Measurements from ENCODE around the gene LRP3.
A peak's percentile ranks its signal among the peaks of the same experiment; 100 is the strongest.

LRP3 gene

GRCh38 chr19:33241091-33241529, 47.0 kb downstream of the LRP3 start:
- Histone ChIP-seq H3K36me3 (ENCODE audit: insufficient read depth) (no peaks in the 10 kb centered on the region), H3K27ac (no peak overlapping the region), H3K4me3 (IDR thresholded peaks at IDR 0.05; ENCODE audit: insufficient read depth, low read depth, low read length) (no peak overlapping the region), H3K79me2 (ENCODE audit: insufficient read depth, low read depth) (no peaks in the 10 kb centered on the region), H3K4me2 (no peak overlapping the region), H3K4me1 (ENCODE audit: low read depth, poor library complexity, severe bottlenecking) (no peaks in the 10 kb centered on the region), H3K27me3 (ENCODE audit: insufficient read depth, low read depth) (no peaks in the 10 kb centered on the region), H3K9ac (no peak overlapping the region), H4K20me1 (ENCODE audit: insufficient read depth) (no peaks in the 10 kb centered on the region), H2AFZ (ENCODE audit: low read depth) (no peak overlapping the region)
- TF ChIP-seq CTCF (conservative IDR thresholded peaks at IDR 0.05; ENCODE audit: low read depth, low read length) = no peak

DNA sequence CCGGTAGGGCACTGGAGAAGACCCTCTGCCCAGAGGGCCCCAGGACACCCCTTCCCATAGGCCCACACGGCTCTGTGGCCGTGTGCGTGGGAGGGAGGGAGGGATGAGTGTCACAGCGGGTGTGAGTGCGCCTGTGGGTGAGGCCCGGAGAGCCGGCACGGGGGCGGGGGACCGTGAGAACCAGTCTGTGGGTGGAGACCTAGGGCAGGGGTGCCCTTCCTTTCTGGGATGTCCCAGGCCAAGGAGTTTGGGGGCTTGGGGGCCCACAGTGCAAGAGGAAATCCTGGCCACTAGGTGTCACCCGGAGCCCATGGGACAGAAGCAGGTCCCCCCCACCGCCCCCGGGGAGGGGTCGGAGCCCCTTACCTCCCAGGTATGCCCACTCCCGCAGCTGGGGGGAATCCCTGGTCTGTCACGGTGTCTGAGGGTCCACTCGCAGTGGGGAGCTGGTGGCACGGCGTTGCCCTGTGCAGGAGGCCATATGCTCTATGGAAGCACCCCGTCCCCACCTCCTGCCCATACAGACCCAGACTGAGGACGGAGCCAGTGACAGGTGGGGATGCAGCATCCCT, 47.5 kb downstream of the LRP3 start:
- Histone ChIP-seq H3K27me3 (ENCODE audit: insufficient read depth, low read depth) (no peaks in the 10 kb centered on the region), H3K27ac (no peak overlapping the region), H3K4me1 (ENCODE audit: low read depth, poor library complexity, severe bottlenecking) (no peaks in the 10 kb centered on the region), H2AFZ (ENCODE audit: low read depth) (no peak overlapping the region; the same call in 1 of the 2 replicates), H3K36me3 (ENCODE audit: insufficient read depth) (no peaks in the 10 kb centered on the region), H3K4me2 (no peak overlapping the region), H4K20me1 (ENCODE audit: insufficient read depth) (no peaks in the 10 kb centered on the region), H3K79me2 (ENCODE audit: insufficient read depth, low read depth) (no peaks in the 10 kb centered on the region), H3K9ac (no peak overlapping the region), H3K4me3 (IDR thresholded peaks at IDR 0.05; ENCODE audit: insufficient read depth, low read depth, low read length) (no peak overlapping the region)
- peak; percentile 69 for TF ChIP-seq CTCF (conservative IDR thresholded peaks at IDR 0.05; ENCODE audit: low read depth, low read length)

- H3K79me2 ChIP-seq (ENCODE audit: insufficient read depth, low read depth) = no peaks in the 10 kb centered on the region
- no peak overlapping the region for H3K27ac ChIP-seq
- no peak overlapping the region for H3K9ac ChIP-seq
- no peak for TF ChIP-seq CTCF (conservative IDR thresholded peaks at IDR 0.05; ENCODE audit: low read depth, low read length)
- H3K4me1 ChIP-seq (ENCODE audit: low read depth, poor library complexity, severe bottlenecking) = no peaks in the 10 kb centered on the region
- H3K27me3 ChIP-seq (ENCODE audit: insufficient read depth, low read depth) = no peaks in the 10 kb centered on the region
- no peak overlapping the region for H3K4me3 ChIP-seq (IDR thresholded peaks at IDR 0.05; ENCODE audit: insufficient read depth, low read depth, low read length)
- no peak overlapping the region for H2AFZ ChIP-seq (ENCODE audit: low read depth)
- H4K20me1 ChIP-seq (ENCODE audit: insufficient read depth) = no peaks in the 10 kb centered on the region
- no peak overlapping the region for H3K4me2 ChIP-seq
- H3K36me3 ChIP-seq (ENCODE audit: insufficient read depth) = no peaks in the 10 kb centered on the region
Measured at GRCh38 chr19:33242131-33242530, 48.0 kb downstream of the LRP3 start.

DNA sequence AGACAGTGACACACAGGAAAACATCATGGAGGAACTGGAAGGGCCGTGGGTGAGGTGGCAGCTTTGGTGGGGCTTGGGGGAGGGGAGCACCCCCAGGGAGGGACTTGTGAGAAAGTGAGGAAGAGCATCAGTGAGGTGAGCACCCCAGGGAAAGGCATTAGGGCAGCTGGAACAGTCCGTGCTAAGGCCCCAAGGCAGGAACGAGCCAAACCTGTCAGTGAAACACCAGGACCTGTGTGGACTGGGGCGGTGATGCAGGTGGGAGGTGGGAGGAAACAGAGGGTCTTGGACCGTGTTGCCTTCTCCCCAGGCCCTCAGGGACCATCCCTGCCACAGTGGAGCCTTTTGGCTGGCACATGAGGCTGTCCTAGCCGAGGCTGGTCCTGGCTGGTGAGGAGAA, 48.8 kb downstream of the LRP3 start:
- Histone ChIP-seq H3K79me2 (ENCODE audit: insufficient read depth, low read depth) (no peaks in the 10 kb centered on the region), H3K4me3 (IDR thresholded peaks at IDR 0.05; ENCODE audit: insufficient read depth, low read depth, low read length) (no peak overlapping the region), H3K27ac (no peak overlapping the region), H2AFZ (ENCODE audit: low read depth) (no peak overlapping the region), H4K20me1 (ENCODE audit: insufficient read depth) (no peaks in the 10 kb centered on the region), H3K4me2 (no peak overlapping the region), H3K36me3 (ENCODE audit: insufficient read depth) (no peaks in the 10 kb centered on the region), H3K4me1 (ENCODE audit: low read depth, poor library complexity, severe bottlenecking) (no peaks in the 10 kb centered on the region), H3K9ac (no peak overlapping the region), H3K27me3 (ENCODE audit: insufficient read depth, low read depth) (no peaks in the 10 kb centered on the region)
- no peak for TF ChIP-seq CTCF (conservative IDR thresholded peaks at IDR 0.05; ENCODE audit: low read depth, low read length)
